DLD1 (cell line): ENCODE measurements around the gene SCLT1.

Experiments
- in situ Hi-C: cut with HindIII; loops from 2 replicates; pipeline ENCODE4 v1.10.0; 2017; ENCODE audit warnings: low sequenced_read_pairs

The SCLT1 gene

DNA sequence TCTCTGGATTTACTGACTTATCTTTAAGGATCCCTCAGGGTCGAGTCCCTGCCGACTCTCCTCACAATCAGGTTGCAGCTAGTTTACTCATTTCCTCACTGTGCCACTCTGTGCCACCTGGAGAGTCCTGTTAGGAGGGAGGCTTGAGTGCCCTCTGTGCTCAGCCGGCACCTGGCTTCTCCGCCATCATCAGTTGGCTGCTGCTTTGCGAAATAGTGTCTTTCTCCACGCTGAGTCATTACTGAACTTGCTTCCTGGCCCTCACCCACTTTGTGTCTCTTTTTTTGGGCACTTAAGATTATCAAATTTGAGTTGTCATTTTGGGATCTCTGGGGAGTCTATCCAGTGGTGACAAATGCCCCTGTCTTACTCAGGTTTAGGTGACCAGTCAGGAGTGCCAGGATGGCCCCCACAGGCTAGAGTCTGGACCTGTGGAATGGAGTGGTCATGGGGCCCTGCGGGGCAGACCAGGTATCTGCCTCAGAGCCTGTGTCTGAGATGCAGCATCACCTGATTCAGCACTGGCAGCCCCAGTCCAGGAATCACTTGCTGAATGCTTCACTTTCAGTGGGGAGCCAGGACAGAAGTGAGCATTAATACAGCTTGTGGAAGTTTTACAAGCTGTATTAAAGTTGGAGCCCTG is 246.1 kb downstream of the SCLT1 start:
- in situ Hi-C loops = no loop called here

DNA sequence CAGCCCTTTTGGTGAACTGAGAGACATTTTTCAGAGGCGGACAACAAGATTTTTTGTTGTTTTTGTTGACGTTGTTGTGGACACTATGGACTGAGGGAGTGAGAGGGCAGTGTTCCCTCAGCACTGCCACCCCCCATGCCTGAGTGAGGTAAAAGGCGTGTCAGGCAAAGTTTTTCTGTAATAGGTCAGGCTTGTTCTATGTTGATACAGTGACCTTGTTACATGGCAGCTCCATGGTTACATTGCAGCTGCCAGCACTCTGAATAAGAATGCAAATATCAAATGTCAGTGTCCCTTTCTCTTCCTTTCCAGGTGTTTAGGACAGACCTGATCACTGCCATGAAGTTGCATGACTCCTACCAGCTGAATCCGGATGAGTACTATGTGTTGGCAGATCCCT is 247.3 kb downstream of the SCLT1 start:
- in situ Hi-C loops = no loop called here

DNA sequence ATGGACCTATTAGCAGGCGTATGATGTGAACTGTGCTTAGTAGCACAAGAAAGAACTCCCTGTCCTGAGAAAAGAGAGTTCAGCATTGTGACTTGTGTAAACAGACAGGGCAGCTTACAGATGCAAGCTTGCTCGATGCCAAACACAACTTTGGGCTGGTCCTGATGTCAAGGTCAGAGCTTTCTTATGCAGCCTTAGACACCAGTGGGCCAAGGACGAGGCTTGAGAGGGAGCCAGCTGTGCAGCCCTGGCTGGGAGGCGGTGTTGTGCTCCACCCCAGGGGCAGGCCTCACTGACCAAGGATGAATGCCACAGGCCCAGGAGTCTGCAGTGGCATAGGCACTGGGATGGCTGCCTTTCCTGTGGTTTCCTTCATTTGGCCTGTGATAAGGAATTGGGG is 248.4 kb downstream of the SCLT1 start:
- in situ Hi-C loops = no loop called here

DNA sequence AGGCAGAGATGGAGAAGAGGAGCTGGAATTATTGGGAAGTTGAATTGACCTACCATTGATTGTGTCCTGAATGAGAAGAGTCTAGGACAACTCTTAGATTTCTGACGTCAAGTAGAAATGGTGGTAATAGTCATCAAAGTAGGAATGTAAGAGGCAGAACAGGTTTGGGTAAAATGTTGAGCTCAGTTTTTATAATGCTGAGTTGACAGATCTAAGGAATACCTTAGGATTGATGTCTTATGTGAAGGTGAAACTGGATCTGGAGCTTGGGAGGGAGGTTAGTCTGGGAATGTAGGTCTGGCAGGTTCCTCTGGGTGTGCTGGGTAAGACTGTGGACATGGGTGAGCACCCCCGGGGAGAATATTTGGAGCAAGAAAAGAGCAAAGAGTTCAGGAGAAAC is 251.9 kb downstream of the SCLT1 start:
- in situ Hi-C loops = no loop called here

DNA sequence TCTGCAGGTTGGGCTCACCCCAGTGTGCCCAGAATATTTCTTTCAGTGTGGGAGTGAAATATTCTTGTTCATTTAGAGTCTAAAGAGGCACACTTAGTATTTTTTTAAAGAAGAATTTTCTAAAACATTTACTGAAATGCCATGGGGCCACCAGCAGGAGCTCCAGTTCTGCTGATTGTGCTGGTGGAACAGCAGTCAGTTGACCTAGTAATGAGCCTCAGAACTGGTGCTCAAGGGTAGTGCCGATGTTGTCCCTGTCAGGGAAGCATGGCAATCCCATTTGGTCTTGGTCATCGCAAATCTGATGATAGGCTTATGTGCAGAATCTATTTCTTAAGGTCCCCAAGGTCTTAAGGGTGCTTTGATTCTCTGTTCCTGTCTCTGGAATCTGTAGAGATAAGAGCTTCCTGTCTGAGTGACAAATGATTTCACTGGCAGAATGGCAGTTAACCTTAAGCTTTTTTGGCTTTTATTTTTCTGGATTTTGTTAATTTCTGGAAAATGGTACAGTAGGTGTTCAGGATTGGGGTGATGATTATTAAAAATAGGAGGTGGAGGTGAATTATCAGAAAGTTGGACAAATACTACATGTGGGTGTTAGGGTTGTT is 252.5 kb downstream of the SCLT1 start:
- in situ Hi-C loops = no loop called here

DNA sequence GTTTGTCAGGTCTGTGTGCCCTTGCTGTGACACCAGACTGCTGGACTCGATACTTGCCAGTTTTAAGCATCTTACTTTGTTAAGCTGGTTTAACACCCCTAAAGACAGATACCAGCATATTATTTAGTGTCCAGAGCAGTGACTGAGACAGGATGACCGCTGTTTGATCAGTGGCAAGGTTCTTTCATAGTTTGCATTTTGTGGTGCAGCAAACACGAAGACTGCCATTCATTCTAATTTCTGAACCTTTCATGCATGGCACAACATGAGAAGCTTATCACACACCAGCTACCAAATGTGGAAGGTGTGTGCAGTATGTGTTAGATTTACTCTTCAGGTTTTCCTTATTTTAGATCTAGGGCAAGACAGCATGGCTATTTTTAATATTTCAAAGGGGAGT is 255.7 kb downstream of the SCLT1 start:
- in situ Hi-C loops = no loop called here

DNA sequence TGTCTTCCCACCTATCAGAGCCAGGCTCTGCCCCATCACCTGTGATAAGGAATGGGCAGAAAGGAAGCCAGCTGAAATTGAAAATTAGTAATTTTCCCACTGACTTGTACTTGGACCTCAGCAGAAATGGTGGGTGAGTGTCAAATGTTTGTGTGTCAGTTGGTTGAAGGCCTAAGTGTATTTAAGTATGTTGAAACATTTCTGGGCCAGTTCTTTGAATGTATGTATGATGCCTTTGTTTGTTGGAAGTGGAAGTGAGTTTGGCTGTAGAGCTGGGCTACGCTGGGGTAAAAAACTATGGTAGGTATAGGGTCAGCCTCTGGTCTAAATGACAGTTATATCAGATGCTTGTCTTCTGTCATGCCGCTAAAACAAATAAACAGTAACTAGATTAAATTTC is 256.1 kb downstream of the SCLT1 start:
- in situ Hi-C loops = no loop called here

DNA sequence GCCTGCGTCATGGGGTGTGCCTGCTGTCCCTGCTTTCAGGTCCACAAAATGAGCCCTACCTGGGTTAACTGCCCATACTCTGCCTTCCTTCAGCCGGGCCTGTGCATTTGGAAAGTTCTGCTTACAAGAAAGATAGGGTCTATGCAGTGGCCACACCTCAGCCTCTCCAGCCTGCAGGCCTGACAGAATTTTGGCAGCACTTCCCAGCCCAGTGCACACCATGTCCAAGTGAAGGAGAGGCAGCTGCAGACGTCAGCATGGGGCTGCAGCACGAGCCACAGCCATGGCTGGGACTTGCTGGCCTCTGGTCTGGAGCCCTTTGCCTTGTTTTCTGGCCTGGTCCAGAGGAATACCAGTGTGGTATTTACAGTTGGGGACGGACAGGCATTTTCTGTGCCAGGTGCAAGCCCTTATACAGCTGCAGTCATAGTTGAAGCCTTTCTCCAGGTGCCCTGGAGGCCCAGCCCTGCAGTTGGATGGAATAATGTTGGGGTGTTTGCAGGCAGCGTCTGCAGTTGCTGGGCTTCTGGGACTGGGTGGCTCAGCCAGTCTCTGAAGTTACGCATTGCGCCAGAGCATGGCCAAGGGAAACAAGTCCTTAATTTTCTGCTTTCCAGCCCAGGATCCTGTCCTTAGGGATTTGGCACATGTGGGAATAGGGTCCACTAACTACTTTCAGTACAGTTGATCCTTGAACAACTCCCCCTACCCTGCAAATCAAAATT is 257.7 kb downstream of the SCLT1 start:
- in situ Hi-C loops = no loop called here
